ENCODE measurements around the gene SPOCD1. TPM values are rescaled to one million over a fixed set of nuclear protein-coding genes. Genes with fewer than 3 reads are reported as not detected.

SPOCD1 gene
- total RNA-seq, 1 donor from 2014 or later: 30.7 TPM

DNA sequence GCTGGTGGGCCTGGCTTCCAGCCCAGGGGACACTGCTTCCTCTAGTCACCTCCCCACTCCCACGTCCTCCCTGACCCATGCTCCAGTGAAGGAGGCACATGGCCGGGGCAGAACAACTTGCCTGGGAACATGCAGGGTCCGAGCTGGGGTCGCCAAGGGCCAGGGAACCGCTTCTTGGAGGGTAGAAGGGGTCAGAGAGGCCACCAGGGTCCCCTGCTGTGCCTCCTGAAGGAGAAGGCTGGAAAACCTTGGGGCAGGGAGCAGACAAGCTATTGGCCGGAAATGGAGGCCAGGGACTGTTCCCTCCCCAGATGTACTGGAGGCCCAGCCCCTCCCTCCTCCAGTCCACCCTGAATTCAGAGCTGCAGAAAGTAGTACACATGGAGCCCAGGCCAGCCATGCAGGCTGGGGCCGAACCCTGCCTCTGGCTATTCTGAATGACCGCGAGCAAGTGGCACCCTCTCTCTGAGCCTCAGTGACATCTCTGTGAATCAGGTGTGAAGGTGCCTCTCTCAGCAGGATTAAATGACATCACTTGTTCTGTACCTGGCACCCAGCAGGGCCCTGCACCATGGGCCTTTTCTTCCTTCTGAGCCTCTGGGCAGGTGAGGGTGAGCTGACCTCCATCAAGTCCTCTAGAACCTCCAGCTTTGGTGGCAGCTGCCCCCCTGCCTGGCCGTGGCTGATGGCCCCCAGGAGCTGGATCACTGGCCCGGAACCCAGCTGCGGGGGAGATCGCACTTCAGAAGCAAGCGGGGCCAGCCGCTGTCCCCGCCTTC, 15.7 kb downstream of the SPOCD1 start:
- peaks cover 0 to 5% of the 10 kb centered on the region in 2 donors for H3K4me1 ChIP-seq
- intact Hi-C loops (cut with DNase I): no loop called here
- no peak overlapping the region for H3K27ac ChIP-seq
- H3K4me3 ChIP-seq: no peak overlapping the region
- DNase-seq (ENCODE audit: low spot score in 2 of 2): peak in 1 of 2 donors; percentile 55
- no peaks in the 10 kb centered on the region for H3K36me3 ChIP-seq
- no peaks in the 10 kb centered on the region for H3K9me3 ChIP-seq
- TF ChIP-seq CTCF (IDR thresholded peaks at IDR 0.05): no peak
- H3K27me3 ChIP-seq: no peaks in the 10 kb centered on the region

GRCh38 chr1:31799196-31799894, 16.5 kb downstream of the SPOCD1 start:
- Histone ChIP-seq H3K4me1 (peaks cover 0 to 5% of the 10 kb centered on the region in 2 donors), H3K36me3 (no peaks in the 10 kb centered on the region), H3K27ac (no peak overlapping the region), H3K27me3 (no peaks in the 10 kb centered on the region), H3K4me3 (no peak overlapping the region), H3K9me3 (no peaks in the 10 kb centered on the region)
- intact Hi-C loops (cut with DNase I): no loop called here
- TF ChIP-seq CTCF (IDR thresholded peaks at IDR 0.05): no peak
- DNase-seq (ENCODE audit: low spot score in 2 of 2): peak in 1 of 2 donors; percentile 55

DNA sequence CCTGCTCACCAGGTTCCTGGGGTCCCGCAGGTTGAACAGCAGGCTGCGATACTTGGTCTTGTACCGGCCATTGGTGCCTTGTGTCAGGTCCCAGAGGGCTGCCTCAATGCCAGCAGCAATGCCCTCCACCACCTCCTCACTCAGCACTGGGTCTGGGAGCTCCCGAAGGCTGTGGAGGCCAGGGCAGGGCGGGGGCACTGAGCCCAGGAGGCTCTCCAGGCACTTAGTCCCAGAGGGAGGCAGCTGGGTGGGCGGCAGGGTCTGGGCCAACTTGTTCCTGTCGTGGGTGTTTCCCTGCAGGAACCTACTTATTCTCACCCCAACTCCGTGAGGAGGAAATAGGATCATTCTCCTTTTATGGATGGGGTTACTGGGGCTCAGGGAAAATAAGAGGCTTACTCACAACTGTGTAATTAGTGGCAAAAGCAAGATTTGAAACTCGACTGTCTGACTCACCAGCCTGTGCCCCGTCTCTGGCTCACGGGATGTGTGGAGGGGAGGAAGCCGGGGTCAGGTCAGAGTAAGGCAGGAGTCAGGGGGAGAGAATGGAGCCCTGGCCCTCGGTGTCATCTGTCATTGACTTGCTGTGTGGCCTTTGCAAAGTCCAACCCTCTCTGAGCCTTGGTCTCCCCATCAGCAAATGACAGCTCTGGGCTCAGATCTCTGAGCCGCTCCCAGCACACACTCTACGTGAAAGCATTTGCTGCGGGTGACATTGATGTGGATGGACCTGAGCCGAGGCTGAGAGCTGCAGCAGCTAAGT, 17.2 kb downstream of the SPOCD1 start:
- Histone ChIP-seq H3K36me3 (no peaks in the 10 kb centered on the region), H3K4me3 (peak overlapping the region in 1 of 2 donors; percentile 37), H3K4me1 (peaks cover 0 to 5% of the 10 kb centered on the region in 2 donors), H3K27me3 (no peaks in the 10 kb centered on the region), H3K9me3 (no peaks in the 10 kb centered on the region), H3K27ac (no peak overlapping the region)
- no peak for TF ChIP-seq CTCF (IDR thresholded peaks at IDR 0.05)
- intact Hi-C loops (cut with DNase I): no loop called here
- DNase-seq (ENCODE audit: low spot score in 2 of 2): peak in 1 of 2 donors; percentile 73

GRCh38 chr1:31798086-31798432, 17.8 kb downstream of the SPOCD1 start:
- Histone ChIP-seq H3K27me3 (no peaks in the 10 kb centered on the region), H3K36me3 (no peaks in the 10 kb centered on the region), H3K9me3 (no peaks in the 10 kb centered on the region), H3K27ac (no peak overlapping the region), H3K4me1 (peaks cover 0 to 5% of the 10 kb centered on the region in 2 donors), H3K4me3 (peak overlapping the region in 1 of 2 donors; percentile 37)
- DNase-seq (ENCODE audit: low spot score in 2 of 2): no peak
- intact Hi-C loops (cut with DNase I): no loop called here
- TF ChIP-seq CTCF (IDR thresholded peaks at IDR 0.05): no peak

DNA sequence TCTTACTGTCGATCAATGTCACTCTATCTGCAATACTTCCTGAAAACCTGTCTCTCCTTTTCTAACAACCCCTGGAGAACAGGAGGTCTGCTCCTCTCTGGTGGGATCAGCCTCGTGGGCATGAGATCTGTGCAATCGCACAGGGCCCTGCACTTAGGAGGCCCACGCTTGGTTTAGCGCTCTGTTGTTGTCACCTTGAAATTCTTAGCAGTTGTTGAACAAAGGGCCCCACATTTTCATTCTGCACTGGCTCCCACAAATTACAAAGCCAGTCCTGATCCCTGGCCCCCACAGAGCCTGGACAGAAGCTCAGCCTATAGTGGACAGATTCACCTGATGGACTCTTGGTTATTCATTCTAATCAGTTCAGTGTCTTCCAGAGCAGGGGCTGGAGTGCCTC, 18.6 kb downstream of the SPOCD1 start:
- H3K4me3 ChIP-seq: no peak overlapping the region
- TF ChIP-seq CTCF (IDR thresholded peaks at IDR 0.05): no peak
- DNase-seq (ENCODE audit: low spot score in 2 of 2): peak in 1 of 2 donors; percentile 55
- peaks cover 0 to 5% of the 10 kb centered on the region in 2 donors for H3K4me1 ChIP-seq
- intact Hi-C loops (cut with DNase I): no loop called here
- H3K27me3 ChIP-seq: no peaks in the 10 kb centered on the region
- H3K27ac ChIP-seq: no peak overlapping the region
- H3K36me3 ChIP-seq: no peaks in the 10 kb centered on the region
- H3K9me3 ChIP-seq: no peaks in the 10 kb centered on the region
